ENCODE measurements around the gene PPA2.

DNA sequence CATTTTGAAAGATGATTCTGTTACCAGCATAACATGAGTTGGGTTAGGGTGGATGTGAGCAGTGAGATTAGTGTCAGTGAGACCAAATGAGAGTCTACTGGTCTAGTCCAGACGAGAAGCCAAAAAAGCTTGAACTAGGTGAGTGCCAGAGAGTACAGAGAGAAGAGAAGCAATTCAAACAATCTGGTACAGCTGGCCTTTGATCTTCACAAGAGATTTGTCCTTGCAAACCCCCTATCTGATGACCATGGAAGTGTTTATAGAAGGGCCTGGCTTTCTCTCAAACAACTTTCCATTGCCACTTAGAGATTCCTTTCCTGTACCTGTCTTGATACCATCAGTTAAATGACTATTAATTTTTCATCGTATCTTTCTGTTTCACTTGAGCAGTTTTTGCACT lies 128.5 kb downstream of the PPA2 start:
- TF ChIP-seq, protein P1, sequence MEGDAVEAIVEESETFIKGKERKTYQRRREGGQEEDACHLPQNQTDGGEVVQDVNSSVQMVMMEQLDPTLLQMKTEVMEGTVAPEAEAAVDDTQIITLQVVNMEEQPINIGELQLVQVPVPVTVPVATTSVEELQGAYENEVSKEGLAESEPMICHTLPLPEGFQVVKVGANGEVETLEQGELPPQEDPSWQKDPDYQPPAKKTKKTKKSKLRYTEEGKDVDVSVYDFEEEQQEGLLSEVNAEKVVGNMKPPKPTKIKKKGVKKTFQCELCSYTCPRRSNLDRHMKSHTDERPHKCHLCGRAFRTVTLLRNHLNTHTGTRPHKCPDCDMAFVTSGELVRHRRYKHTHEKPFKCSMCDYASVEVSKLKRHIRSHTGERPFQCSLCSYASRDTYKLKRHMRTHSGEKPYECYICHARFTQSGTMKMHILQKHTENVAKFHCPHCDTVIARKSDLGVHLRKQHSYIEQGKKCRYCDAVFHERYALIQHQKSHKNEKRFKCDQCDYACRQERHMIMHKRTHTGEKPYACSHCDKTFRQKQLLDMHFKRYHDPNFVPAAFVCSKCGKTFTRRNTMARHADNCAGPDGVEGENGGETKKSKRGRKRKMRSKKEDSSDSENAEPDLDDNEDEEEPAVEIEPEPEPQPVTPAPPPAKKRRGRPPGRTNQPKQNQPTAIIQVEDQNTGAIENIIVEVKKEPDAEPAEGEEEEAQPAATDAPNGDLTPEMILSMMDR (IDR thresholded peaks at IDR 0.05; ENCODE audit: low read length): no peak
- no peak for TF ChIP-seq EZH2 (IDR thresholded peaks at IDR 0.05; ENCODE audit: borderline replicate concordance, low read length)

Data from OCI-LY1 (cell line).